ENCODE measurements around the gene NDUFAF4.

The NDUFAF4 gene

DNA sequence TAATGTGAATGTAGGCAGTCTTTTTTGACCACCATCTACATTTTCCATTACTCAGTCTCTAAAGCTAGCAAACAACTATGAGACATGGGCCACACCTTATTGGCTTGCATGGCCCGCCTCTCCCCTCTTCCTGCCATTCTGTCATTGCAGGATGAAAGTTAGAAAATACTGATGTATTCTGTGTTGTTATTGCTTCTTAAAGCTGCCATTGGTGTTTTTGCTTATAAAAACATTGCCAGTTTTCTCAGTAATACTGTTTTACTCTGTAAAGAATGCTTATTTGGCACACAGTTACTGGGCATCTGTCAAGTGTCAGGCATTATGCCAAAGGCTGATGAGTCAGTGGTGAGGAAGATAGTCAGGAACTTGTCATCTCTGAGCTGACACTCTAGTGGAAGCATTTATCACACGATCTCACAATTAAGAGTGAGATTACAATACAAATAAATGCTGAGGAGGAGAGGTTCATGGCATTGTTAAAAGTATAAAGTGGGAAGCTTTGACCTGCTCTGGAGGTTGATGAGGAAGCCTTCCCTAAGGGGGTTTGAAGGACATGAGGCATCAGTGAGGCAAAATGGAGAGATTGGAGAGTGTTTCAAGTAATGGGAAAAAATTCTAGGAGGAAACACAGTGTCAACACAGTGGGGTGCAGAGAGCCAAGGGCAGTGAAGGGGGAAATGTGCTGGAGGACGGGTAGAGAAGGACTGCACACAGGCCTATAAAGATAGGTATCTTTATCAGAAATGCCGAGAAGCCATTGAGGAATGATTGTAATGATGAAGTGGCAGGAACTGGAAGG lies 41.5 kb upstream of the NDUFAF4 start (continued):
- no peak for TF ChIP-seq TSHZ1 (tag by site-specific recombination; IDR thresholded peaks at IDR 0.05; ENCODE audit: borderline replicate concordance)
- TF ChIP-seq, protein P1, sequence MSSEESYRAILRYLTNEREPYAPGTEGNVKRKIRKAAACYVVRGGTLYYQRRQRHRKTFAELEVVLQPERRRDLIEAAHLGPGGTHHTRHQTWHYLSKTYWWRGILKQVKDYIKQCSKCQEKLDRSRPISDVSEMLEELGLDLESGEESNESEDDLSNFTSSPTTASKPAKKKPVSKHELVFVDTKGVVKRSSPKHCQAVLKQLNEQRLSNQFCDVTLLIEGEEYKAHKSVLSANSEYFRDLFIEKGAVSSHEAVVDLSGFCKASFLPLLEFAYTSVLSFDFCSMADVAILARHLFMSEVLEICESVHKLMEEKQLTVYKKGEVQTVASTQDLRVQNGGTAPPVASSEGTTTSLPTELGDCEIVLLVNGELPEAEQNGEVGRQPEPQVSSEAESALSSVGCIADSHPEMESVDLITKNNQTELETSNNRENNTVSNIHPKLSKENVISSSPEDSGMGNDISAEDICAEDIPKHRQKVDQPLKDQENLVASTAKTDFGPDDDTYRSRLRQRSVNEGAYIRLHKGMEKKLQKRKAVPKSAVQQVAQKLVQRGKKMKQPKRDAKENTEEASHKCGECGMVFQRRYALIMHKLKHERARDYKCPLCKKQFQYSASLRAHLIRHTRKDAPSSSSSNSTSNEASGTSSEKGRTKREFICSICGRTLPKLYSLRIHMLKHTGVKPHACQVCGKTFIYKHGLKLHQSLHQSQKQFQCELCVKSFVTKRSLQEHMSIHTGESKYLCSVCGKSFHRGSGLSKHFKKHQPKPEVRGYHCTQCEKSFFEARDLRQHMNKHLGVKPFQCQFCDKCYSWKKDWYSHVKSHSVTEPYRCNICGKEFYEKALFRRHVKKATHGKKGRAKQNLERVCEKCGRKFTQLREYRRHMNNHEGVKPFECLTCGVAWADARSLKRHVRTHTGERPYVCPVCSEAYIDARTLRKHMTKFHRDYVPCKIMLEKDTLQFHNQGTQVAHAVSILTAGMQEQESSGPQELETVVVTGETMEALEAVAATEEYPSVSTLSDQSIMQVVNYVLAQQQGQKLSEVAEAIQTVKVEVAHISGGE (tag by site-specific recombination; conservative IDR thresholded peaks at IDR 0.05; ENCODE audit: low read depth), result no peak
- no peak for TF ChIP-seq ZNF48 (tag by site-specific recombination; IDR thresholded peaks at IDR 0.05)
- no peak for TF ChIP-seq ZFHX2 (tag by site-specific recombination; conservative IDR thresholded peaks at IDR 0.05)
- no peak for TF ChIP-seq ZNF202 (tag by site-specific recombination; IDR thresholded peaks at IDR 0.05; ENCODE audit: borderline replicate concordance)
- TF ChIP-seq ZNF560 (tag by site-specific recombination; IDR thresholded peaks at IDR 0.05; ENCODE audit: borderline replicate concordance), result no peak
- TF ChIP-seq ZNF521 (tag by site-specific recombination; IDR thresholded peaks at IDR 0.05), result no peak
- TF ChIP-seq ZNF416 (tag by site-specific recombination; IDR thresholded peaks at IDR 0.05), result no peak
- TF ChIP-seq ZEB2 (tag by site-specific recombination; IDR thresholded peaks at IDR 0.05), result peak; percentile 87
- TF ChIP-seq ZNF324 (tag by site-specific recombination; IDR thresholded peaks at IDR 0.05), result no peak
- no peak for TF ChIP-seq ZNF768 (tag by site-specific recombination; IDR thresholded peaks at IDR 0.05)
- no peak for TF ChIP-seq ZNF501 (tag by site-specific recombination; IDR thresholded peaks at IDR 0.05)
- TF ChIP-seq SETDB1 (IDR thresholded peaks at IDR 0.05; ENCODE audit: insufficient read length, low read length), result no peak
- no peak for TF ChIP-seq ZNF24 (tag by site-specific recombination; IDR thresholded peaks at IDR 0.05)
- peak; percentile 11; the same call in 1 of the 2 replicates for TF ChIP-seq ZFP69B (tag by site-specific recombination; IDR thresholded peaks at IDR 0.05)
- no peak for TF ChIP-seq ZNF157 (tag by site-specific recombination; IDR thresholded peaks at IDR 0.05)
- no peak for TF ChIP-seq ZNF148 (tag by site-specific recombination; IDR thresholded peaks at IDR 0.05; ENCODE audit: borderline replicate concordance)
- TF ChIP-seq TRIM28 (IDR thresholded peaks at IDR 0.05; ENCODE audit: borderline replicate concordance, low read length), result no peak
- no peak for TF ChIP-seq KLF1 (tag by site-specific recombination; IDR thresholded peaks at IDR 0.05)
- no peak for TF ChIP-seq YY1 (tag by site-specific recombination; IDR thresholded peaks at IDR 0.05)
- TF ChIP-seq ZNF558 (tag by site-specific recombination; IDR thresholded peaks at IDR 0.05), result no peak
- no peak for TF ChIP-seq ZFP37 (tag by site-specific recombination; IDR thresholded peaks at IDR 0.05)
- no peak for TF ChIP-seq ZNF138 (tag by site-specific recombination; IDR thresholded peaks at IDR 0.05; ENCODE audit: borderline replicate concordance)
- TF ChIP-seq GLI4 (tag by site-specific recombination; IDR thresholded peaks at IDR 0.05), result no peak
- no peak for TF ChIP-seq ZBTB7A (tag by site-specific recombination; IDR thresholded peaks at IDR 0.05; ENCODE audit: low read depth)
- TF ChIP-seq, protein P2, sequence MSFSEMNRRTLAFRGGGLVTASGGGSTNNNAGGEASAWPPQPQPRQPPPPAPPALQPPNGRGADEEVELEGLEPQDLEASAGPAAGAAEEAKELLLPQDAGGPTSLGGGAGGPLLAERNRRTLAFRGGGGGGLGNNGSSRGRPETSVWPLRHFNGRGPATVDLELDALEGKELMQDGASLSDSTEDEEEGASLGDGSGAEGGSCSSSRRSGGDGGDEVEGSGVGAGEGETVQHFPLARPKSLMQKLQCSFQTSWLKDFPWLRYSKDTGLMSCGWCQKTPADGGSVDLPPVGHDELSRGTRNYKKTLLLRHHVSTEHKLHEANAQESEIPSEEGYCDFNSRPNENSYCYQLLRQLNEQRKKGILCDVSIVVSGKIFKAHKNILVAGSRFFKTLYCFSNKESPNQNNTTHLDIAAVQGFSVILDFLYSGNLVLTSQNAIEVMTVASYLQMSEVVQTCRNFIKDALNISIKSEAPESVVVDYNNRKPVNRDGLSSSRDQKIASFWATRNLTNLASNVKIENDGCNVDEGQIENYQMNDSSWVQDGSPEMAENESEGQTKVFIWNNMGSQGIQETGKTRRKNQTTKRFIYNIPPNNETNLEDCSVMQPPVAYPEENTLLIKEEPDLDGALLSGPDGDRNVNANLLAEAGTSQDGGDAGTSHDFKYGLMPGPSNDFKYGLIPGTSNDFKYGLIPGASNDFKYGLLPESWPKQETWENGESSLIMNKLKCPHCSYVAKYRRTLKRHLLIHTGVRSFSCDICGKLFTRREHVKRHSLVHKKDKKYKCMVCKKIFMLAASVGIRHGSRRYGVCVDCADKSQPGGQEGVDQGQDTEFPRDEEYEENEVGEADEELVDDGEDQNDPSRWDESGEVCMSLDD (tag by site-specific recombination; IDR thresholded peaks at IDR 0.05), result no peak
- no peak for TF ChIP-seq ZNF214 (tag by site-specific recombination; IDR thresholded peaks at IDR 0.05; ENCODE audit: borderline replicate concordance)
- TF ChIP-seq ZNF404 (tag by site-specific recombination; IDR thresholded peaks at IDR 0.05), result no peak
- no peak for TF ChIP-seq EGR2 (tag by site-specific recombination; IDR thresholded peaks at IDR 0.05; ENCODE audit: low read depth)
